ENCODE measurements around the gene NPHS1.
"Not testable (repeated sequence)": the region's sequence is repeated elsewhere in the genome, so short reads cannot be mapped to it uniquely, and the experiment has no call there.

Gene NPHS1

GRCh38 chr19:35816846-35817245, 35.5 kb downstream of the NPHS1 start:
- DNase-seq (ENCODE audit: insufficient read length, low spot score): no peak
- FAIRE-seq: no peak

- no peak for FAIRE-seq
These were observed 36.0 kb downstream of the NPHS1 start for GRCh38 chr19:35816262-35816661.

GRCh38 chr19:35813043-35813890, 39.0 kb downstream of the NPHS1 start:
- no peak for FAIRE-seq
- no peak for DNase-seq (ENCODE audit: insufficient read length, low spot score)

More at GRCh38 chr19:35816262-35816661, 36.0 kb downstream of the NPHS1 start:
- DNase-seq (ENCODE audit: insufficient read length, low spot score): no peak

- no peak for DNase-seq (ENCODE audit: insufficient read length, low spot score)
These were observed 39.9 kb downstream of the NPHS1 start, which contains the start of gene PRODH2 for GRCh38 chr19:35812220-35813042. Gene PRODH2, minus strand, starts transcription at chr19:35812845. Its CDS starts 40 bp downstream, at chr19:35812805.

GRCh38 chr19:35811317-35812219, 40.7 kb downstream of the NPHS1 start:
- no peak for DNase-seq (ENCODE audit: insufficient read length, low spot score)
- no peak for FAIRE-seq

More at GRCh38 chr19:35812220-35813042, 39.9 kb downstream of the NPHS1 start, which contains the start of gene PRODH2:
- FAIRE-seq: no peak

- DNase-seq (ENCODE audit: insufficient read length, low spot score) (no peak), FAIRE-seq (no peak)
These were observed 44.7 kb downstream of the NPHS1 start for GRCh38 chr19:35807633-35808032.

- FAIRE-seq: no peak
These were observed 45.7 kb downstream of the NPHS1 start for GRCh38 chr19:35806597-35806996.

GRCh38 chr19:35805526-35806102, 46.7 kb downstream of the NPHS1 start:
- DNase-seq (ENCODE audit: insufficient read length, low spot score) (no peak), FAIRE-seq (no peak)

More at GRCh38 chr19:35806597-35806996, 45.7 kb downstream of the NPHS1 start:
- DNase-seq (ENCODE audit: insufficient read length, low spot score): no peak

- FAIRE-seq (no peak), DNase-seq (ENCODE audit: insufficient read length, low spot score) (no peak)
These were observed 50.5 kb downstream of the NPHS1 start for GRCh38 chr19:35801828-35802227.

GRCh38 chr19:35797663-35798062, 54.6 kb downstream of the NPHS1 start:
- FAIRE-seq (no peak), DNase-seq (ENCODE audit: insufficient read length, low spot score) (no peak)

GRCh38 chr19:35796645-35797542, 55.4 kb downstream of the NPHS1 start:
- peak; percentile 36 for FAIRE-seq
- no peak for DNase-seq (ENCODE audit: insufficient read length, low spot score)

GRCh38 chr19:35795564-35795963, 56.7 kb downstream of the NPHS1 start:
- not testable (repeated sequence) for FAIRE-seq

GRCh38 chr19:35793381-35794165, 58.7 kb downstream of the NPHS1 start:
- FAIRE-seq: no peak
- no peak for DNase-seq (ENCODE audit: insufficient read length, low spot score)

More at GRCh38 chr19:35795564-35795963, 56.7 kb downstream of the NPHS1 start:
- DNase-seq (ENCODE audit: insufficient read length, low spot score): not testable (repeated sequence)

GRCh38 chr19:35792888-35793287, 59.4 kb downstream of the NPHS1 start:
- no peak for FAIRE-seq

GRCh38 chr19:35792312-35792711, 60.0 kb downstream of the NPHS1 start:
- FAIRE-seq (no peak), DNase-seq (ENCODE audit: insufficient read length, low spot score) (no peak)

More at GRCh38 chr19:35792888-35793287, 59.4 kb downstream of the NPHS1 start:
- no peak for DNase-seq (ENCODE audit: insufficient read length, low spot score)

- no peak for FAIRE-seq
These were observed 60.5 kb downstream of the NPHS1 start for GRCh38 chr19:35791814-35792279.

GRCh38 chr19:35790981-35791813, 61.1 kb downstream of the NPHS1 start:
- no peak for DNase-seq (ENCODE audit: insufficient read length, low spot score)
- FAIRE-seq: no peak

More at GRCh38 chr19:35791814-35792279, 60.5 kb downstream of the NPHS1 start:
- DNase-seq (ENCODE audit: insufficient read length, low spot score): no peak

Data from HTR-8/SVneo (cell line).